Activated naive CD8-positive, alpha-beta T cell treated with anti-CD3 and anti-CD28 coated beads, Interleukin-2, amount 10 ng/mL, durations not matched to agents 7 days and 5 days (primary cell): Measurements from ENCODE around the gene ITGB3. TPM values are rescaled to one million over a fixed set of nuclear protein-coding genes. Genes with fewer than 3 reads are reported as not detected.

ENCODE experiments used
- ATAC-seq: fragments of 150-1000 bp; cut with Tn5 transposase; one replicate; pipeline ENCODE4 v1.10.0; 2021; ENCODE audit warnings: low read depth, moderate library complexity
- POLR2A ChIA-PET: fragments of 350-600 bp; sonication (Branson Sonifier 250); formaldehyde crosslinking; loops from one replicate; lab custom pipeline; 2021; ENCODE audit warnings: antibody characterized with exemption; lab: Charles Lee
- DNase-seq: peaks from one replicate; pipeline ENCODE4 v3.0.0; 2021
- H3K27ac Mint-ChIP-seq: one replicate; pipeline ENCODE4 v1.8.0; 2022; ENCODE audit warnings: mild to moderate bottlenecking, mixed read lengths
- H3K27me3 Mint-ChIP-seq: one replicate; pipeline ENCODE4 v1.8.0; 2022; ENCODE audit warnings: mild to moderate bottlenecking, moderate library complexity, mixed read lengths
- H3K36me3 Mint-ChIP-seq: one replicate; pipeline ENCODE4 v1.8.0; 2021; ENCODE audit warnings: mild to moderate bottlenecking, mixed read lengths
- H3K4me1 Mint-ChIP-seq: one replicate; pipeline ENCODE4 v1.8.0; 2021; ENCODE audit warnings: mixed read lengths
- H3K4me3 Mint-ChIP-seq: one replicate; pipeline ENCODE4 v1.8.0; 2022; ENCODE audit warnings: mild to moderate bottlenecking, moderate library complexity, mixed read lengths
- H3K9me3 Mint-ChIP-seq: one replicate; pipeline ENCODE4 v1.8.0; 2021; ENCODE audit warnings: mixed read lengths
- total RNA-seq, 2 experiments: library from RNA; stranded (reverse); gene quantifications; one replicate each; pipeline ENCODE4 v1.2.3, GENCODE V29; 2021

The ITGB3 gene
- total RNA-seq, 2 experiments from 2014 or later: 0.17 TPM; not detected in 1

- DNase-seq (no peak), ATAC-seq (no peak)
- H3K4me1 Mint-ChIP-seq: peaks cover 36% of the 10 kb centered on the region
- peaks cover 13% of the 10 kb centered on the region for H3K36me3 Mint-ChIP-seq
- POLR2A ChIA-PET: no interaction called here
- no peak overlapping the region for H3K4me3 Mint-ChIP-seq
- H3K27me3 Mint-ChIP-seq: peaks cover 10% of the 10 kb centered on the region
- H3K9me3 Mint-ChIP-seq: peaks cover 12% of the 10 kb centered on the region
- H3K27ac Mint-ChIP-seq: no peak overlapping the region
Observed at GRCh38 chr17:47225911-47226688, 27.5 kb upstream of the ITGB3 start.

DNA sequence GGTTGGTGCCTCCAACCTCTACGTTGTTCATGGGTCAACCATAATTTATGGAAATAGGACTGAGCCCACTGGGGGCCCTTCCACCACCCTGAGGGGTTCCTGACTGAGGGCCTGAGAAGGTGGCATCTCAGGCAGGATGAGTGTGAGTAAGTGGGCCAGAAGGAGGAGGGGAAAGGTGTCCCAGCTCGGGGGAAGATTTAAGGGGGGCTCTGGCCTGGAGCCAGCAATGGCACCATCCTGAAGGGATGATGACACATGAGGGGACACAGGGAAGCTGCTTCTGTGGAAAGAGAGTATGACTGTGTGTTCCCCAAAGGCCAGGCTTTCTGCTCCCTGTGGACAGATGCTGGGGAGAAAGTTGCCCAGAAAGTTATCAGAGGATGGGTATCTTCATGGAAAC lies 25.8 kb upstream of the ITGB3 start:
- peak overlapping the region; percentile 8 for H3K27ac Mint-ChIP-seq
- POLR2A ChIA-PET: no interaction called here
- no peak for DNase-seq

DNA sequence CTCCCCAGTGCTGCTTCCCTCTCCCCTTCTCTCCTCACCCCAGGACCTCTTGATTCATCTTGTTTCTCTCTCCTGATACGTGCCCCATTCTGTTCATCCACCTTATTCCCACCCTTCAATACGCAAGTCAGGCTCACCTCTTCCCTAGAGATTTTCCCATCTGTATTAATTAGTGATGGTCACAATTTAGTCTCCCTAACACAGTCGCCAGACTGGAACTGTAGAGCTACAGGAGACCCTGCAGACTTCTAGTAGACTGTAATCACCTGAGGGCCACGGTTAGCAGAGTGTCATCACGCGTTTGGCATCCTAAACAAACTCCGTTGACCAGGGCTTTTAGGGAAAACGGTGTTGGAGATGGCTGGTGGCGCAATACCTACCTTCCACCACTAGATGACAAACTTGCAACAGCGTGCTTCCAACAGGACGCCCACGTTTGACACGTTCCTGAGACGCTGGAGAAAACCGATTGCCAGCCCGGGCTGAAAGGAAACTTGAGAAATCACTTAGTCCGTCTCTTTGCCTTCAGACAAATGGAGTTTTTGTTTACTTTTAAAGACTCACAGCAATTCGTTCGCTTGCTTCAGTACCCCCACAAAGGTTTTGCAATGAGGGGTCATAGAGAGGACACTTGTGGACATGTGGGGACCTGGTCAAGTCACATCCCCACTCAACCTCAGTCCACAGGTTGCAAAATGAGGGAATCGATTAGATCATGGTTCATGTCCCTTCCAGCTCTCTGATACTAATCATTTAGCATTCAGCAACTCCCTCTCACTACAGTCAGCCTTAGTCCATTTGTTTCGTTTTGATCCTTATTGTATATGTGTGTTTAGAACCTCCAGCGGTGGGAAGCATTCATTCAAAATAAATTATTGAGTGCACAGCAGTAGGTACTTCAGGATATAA lies 23.8 kb upstream of the ITGB3 start:
- peaks cover 4% of the 10 kb centered on the region for H3K36me3 Mint-ChIP-seq
- H3K27me3 Mint-ChIP-seq: peaks cover 22% of the 10 kb centered on the region
- DNase-seq (peak; percentile 60), ATAC-seq (peak; percentile 88)
- H3K4me3 Mint-ChIP-seq: peak overlapping the region; percentile 73
- peak overlapping the region; percentile 79 for H3K27ac Mint-ChIP-seq
- POLR2A ChIA-PET: interaction anchor here (0.6 to 1.2 kb wide), 5 partner anchors 9 to 176 kb away, joined by 3 to 5 read pairs (median 3); no protein-coding TSS in a partner anchor
- peaks cover 17% of the 10 kb centered on the region for H3K4me1 Mint-ChIP-seq
- H3K9me3 Mint-ChIP-seq: no peaks in the 10 kb centered on the region

More for the DNA sequence above, 25.8 kb upstream of the ITGB3 start:
- ATAC-seq: no peak
- peaks cover 23% of the 10 kb centered on the region for H3K4me1 Mint-ChIP-seq
- H3K27me3 Mint-ChIP-seq: peaks cover 21% of the 10 kb centered on the region
- no peak overlapping the region for H3K4me3 Mint-ChIP-seq
- peaks cover 12% of the 10 kb centered on the region for H3K9me3 Mint-ChIP-seq
- peaks cover 12% of the 10 kb centered on the region for H3K36me3 Mint-ChIP-seq

DNA sequence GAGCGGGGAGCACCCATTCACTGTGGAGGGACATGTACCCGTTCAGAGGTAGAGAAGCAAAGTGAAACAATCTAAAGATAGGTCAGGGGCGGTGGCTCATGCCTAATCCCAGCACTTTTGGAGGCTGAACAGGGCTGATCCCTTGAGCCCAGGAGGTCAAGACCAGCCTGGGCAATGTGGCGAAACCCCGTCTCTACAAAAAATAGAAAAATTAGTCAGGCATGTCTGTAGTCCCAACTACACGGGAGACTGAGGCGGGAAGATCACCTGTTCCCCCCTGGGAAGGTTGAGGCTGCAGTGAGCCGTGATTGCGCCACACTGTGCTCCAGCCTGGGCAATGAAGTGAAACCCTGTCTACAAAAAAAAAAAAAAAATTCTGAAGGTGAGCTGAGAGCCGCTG lies 22.8 kb upstream of the ITGB3 start:
- H3K4me1 Mint-ChIP-seq: peaks cover 15% of the 10 kb centered on the region
- ATAC-seq: no peak
- POLR2A ChIA-PET: interaction anchor here (0.6 kb wide), 1 partner anchor 85 kb away, joined by 3 read pairs; no protein-coding TSS in a partner anchor
- peaks cover 4% of the 10 kb centered on the region for H3K36me3 Mint-ChIP-seq
- no peak overlapping the region for H3K4me3 Mint-ChIP-seq
- no peak overlapping the region for H3K27ac Mint-ChIP-seq
- no peak for DNase-seq
- H3K9me3 Mint-ChIP-seq: no peaks in the 10 kb centered on the region
- peaks cover 22% of the 10 kb centered on the region for H3K27me3 Mint-ChIP-seq

- Mint-ChIP-seq H3K36me3 (peaks cover 2% of the 10 kb centered on the region), H3K4me1 (peaks cover 15% of the 10 kb centered on the region), H3K4me3 (no peak overlapping the region), H3K27me3 (peaks cover 22% of the 10 kb centered on the region), H3K27ac (no peak overlapping the region), H3K9me3 (no peaks in the 10 kb centered on the region)
- no peak for ATAC-seq
- POLR2A ChIA-PET: no interaction called here
- no peak for DNase-seq
Observed at GRCh38 chr17:47231334-47231733, 22.3 kb upstream of the ITGB3 start.

DNA sequence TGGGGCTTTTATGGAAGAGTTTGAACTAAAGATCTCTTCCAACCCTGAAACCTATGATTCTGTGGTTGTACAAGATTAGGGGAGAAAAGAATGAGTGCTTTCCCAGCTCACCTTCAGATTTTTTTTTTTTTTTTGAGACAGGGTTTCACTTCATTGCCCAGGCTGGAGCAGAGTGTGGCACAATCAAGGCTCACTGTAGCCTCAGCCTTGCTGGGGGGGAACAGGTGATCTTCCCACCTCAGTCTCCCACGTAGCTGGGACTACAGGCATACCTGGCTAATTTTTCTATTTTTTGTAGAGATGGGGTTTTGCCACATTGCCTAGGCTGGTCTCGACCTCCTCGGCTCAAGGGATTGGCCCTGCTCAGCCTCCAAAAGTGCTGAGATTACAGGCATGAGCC lies 21.8 kb upstream of the ITGB3 start:
- no peak for DNase-seq
- Mint-ChIP-seq H3K4me1 (peaks cover 15% of the 10 kb centered on the region), H3K27me3 (peaks cover 22% of the 10 kb centered on the region), H3K4me3 (no peak overlapping the region), H3K27ac (no peak overlapping the region), H3K9me3 (peaks cover 1% of the 10 kb centered on the region), H3K36me3 (peaks cover 2% of the 10 kb centered on the region)
- POLR2A ChIA-PET: no interaction called here
- no peak for ATAC-seq

DNA sequence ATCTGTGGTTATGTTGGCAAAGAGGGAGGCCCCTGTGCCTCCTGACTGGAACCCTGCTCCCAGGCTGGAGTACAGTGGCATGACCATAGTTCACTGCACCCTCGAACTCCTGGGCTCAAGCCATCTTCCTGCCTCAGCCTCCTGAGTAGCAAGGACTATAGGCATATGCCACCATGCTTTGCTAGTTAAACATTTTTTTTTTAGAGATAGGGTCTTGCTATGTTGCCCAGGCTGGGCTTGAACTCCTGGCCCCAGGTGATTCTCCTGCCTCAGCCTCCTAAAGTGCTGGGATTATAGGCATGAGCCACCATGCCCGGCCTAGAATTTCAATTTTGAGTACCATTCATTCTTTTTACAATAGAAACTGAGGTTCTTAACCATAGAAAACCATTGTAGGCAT lies 21.2 kb upstream of the ITGB3 start:
- Mint-ChIP-seq H3K4me1 (peaks cover 15% of the 10 kb centered on the region), H3K27me3 (peaks cover 18% of the 10 kb centered on the region), H3K36me3 (no peaks in the 10 kb centered on the region), H3K27ac (no peak overlapping the region), H3K4me3 (no peak overlapping the region), H3K9me3 (peaks cover 1% of the 10 kb centered on the region)
- POLR2A ChIA-PET: no interaction called here
- no peak for ATAC-seq
- DNase-seq: no peak

DNA sequence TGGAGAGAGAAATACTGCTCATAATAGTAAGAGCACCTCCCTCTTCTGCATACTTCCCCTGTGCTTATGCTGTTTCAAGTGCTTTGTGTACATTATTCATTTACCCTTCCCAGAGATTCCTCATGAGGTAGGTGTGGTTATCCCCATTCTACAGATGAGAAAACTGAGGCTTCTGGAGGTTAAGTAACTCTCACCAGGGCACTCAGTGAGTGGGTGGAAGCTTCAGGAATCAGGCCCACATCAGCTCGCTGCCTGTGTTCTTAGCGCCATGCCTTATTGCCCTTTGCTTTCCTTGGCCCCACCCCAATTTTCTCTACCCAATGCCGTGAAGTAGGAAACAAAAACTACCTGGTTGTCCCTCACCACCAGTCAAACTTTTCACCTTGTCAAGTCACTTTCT lies 18.1 kb upstream of the ITGB3 start:
- ATAC-seq (no peak), DNase-seq (no peak)
- H3K27ac Mint-ChIP-seq: no peak overlapping the region
- H3K4me3 Mint-ChIP-seq: no peak overlapping the region
- POLR2A ChIA-PET: no interaction called here
- peaks cover 1% of the 10 kb centered on the region for H3K9me3 Mint-ChIP-seq
- peaks cover 15% of the 10 kb centered on the region for H3K27me3 Mint-ChIP-seq
- H3K36me3 Mint-ChIP-seq: no peaks in the 10 kb centered on the region
- peaks cover 10% of the 10 kb centered on the region for H3K4me1 Mint-ChIP-seq

DNA sequence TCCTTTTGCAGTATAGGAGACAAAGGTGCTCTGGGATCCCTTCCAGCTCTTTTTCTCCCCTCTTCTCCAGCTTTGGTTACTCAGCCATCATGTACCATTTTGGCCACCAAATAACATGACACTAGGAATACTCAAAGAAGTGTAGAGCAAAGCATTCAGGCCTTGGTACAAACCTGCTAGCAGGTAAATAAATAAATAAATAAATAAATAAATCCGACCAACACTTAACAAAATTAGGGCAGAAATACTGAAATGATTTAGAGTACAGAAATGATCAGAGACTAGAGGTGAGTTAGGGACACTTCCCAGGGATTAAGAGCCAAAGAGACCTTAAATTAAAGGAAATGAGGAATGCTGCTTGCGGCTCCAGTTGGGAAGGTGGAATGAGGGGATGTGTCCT lies 17.7 kb upstream of the ITGB3 start:
- peaks cover 1% of the 10 kb centered on the region for H3K9me3 Mint-ChIP-seq
- POLR2A ChIA-PET: no interaction called here
- peaks cover 10% of the 10 kb centered on the region for H3K4me1 Mint-ChIP-seq
- DNase-seq: no peak
- no peak for ATAC-seq
- H3K27ac Mint-ChIP-seq: no peak overlapping the region
- no peak overlapping the region for H3K4me3 Mint-ChIP-seq
- H3K36me3 Mint-ChIP-seq: no peaks in the 10 kb centered on the region
- H3K27me3 Mint-ChIP-seq: peaks cover 13% of the 10 kb centered on the region

- H3K27me3 Mint-ChIP-seq: peaks cover 3% of the 10 kb centered on the region
- H3K36me3 Mint-ChIP-seq: no peaks in the 10 kb centered on the region
- no peak overlapping the region for H3K4me3 Mint-ChIP-seq
- POLR2A ChIA-PET: no interaction called here
- peaks cover 10% of the 10 kb centered on the region for H3K4me1 Mint-ChIP-seq
- peaks cover 1% of the 10 kb centered on the region for H3K9me3 Mint-ChIP-seq
- no peak for ATAC-seq
- H3K27ac Mint-ChIP-seq: no peak overlapping the region
- no peak for DNase-seq
Observed at GRCh38 chr17:47237841-47238240, 15.8 kb upstream of the ITGB3 start.

GRCh38 chr17:47238321-47239010 lies 15.2 kb upstream of the ITGB3 start:
- Mint-ChIP-seq H3K9me3 (peaks cover 1% of the 10 kb centered on the region), H3K4me3 (no peak overlapping the region), H3K27ac (no peak overlapping the region), H3K27me3 (peaks cover 4% of the 10 kb centered on the region), H3K36me3 (no peaks in the 10 kb centered on the region), H3K4me1 (peaks cover 10% of the 10 kb centered on the region)
- no peak for DNase-seq
- POLR2A ChIA-PET: no interaction called here
- ATAC-seq: no peak

DNA sequence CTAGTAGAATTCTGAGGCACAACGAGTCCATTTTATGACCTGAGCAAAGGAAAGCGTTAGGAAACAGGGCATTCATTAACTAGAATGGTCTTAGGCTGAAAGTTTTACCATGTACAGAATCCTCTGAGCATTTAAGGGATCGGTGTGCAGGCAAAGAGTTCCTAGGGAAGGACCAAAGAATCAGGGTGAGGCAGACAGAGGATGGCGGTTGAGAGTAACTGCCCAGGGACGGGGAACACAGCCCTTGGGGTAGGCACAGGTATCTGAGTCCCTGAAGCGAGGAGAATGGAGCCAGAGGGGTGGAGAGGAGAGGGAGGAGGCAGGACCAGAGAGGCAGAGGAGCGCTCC lies 14.0 kb upstream of the ITGB3 start:
- H3K4me1 Mint-ChIP-seq: peaks cover 10% of the 10 kb centered on the region
- no peak for DNase-seq
- H3K27ac Mint-ChIP-seq: peak overlapping the region; percentile 11
- POLR2A ChIA-PET: no interaction called here
- H3K9me3 Mint-ChIP-seq: peaks cover 1% of the 10 kb centered on the region
- no peak overlapping the region for H3K4me3 Mint-ChIP-seq
- peaks cover 11% of the 10 kb centered on the region for H3K27me3 Mint-ChIP-seq
- no peak for ATAC-seq
- H3K36me3 Mint-ChIP-seq: no peaks in the 10 kb centered on the region

- Mint-ChIP-seq H3K36me3 (no peaks in the 10 kb centered on the region), H3K27me3 (peaks cover 14% of the 10 kb centered on the region), H3K9me3 (peaks cover 1% of the 10 kb centered on the region), H3K4me1 (peaks cover 10% of the 10 kb centered on the region), H3K27ac (peak overlapping the region; percentile 11), H3K4me3 (no peak overlapping the region)
- DNase-seq (no peak), ATAC-seq (no peak)
- POLR2A ChIA-PET: no interaction called here
Observed at GRCh38 chr17:47239967-47240651, 13.5 kb upstream of the ITGB3 start.
